ENCODE results near the gene PAQR5.

PAQR5 gene

DNA sequence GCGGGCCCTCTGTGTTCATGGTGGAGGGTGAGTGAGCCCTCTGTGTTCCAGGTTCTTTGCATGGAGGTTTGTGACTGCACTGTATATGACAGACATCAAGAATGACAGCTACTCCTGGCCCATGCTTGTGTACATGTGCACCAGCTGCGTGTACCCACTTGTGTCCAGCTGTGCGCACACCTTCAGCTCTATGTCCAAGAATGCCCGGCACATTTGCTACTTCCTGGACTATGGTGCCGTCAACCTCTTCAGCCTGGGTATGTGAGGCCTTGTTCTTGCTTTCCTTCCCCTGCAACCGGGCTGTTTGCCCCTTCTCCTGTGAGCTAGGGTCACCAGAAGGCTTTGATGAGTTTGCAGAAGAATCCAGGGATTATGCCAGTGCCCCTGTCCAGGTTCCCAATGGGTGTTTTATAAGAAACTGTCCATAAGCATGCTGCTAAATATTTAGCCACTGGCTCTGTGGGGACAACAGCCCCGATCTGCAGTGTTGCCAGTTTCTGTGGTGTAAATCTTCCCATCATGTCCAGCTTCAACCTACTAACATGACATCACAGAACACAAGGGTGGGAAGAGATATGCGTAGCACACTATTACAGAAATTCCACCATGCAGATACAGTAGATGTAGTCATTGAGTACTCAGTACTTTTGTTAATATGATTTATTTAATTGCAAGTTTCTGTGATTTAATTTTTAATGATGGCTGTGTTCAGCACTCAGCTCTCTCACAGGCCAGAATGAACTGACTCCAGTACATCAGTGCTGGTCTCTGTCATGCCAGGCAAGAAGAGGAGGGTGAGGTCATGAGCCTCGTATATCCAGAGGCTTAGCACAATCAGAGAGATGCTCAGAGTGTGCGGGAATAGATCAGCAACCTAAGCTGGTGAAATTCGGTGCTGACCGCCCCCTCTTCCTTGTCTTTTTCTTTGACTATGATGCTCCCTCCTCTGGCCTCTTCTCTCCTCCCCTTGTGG lies 86.2 kb downstream of the PAQR5 start:
- no peak overlapping the region for H3K27ac ChIP-seq
- no peak for DNase-seq (ENCODE audit: low spot score)
- ChIA-PET POLR2A (ENCODE audit: low non-redundant PET) (no interaction called here), CTCF (no interaction called here)
- TF ChIP-seq CTCF (conservative IDR thresholded peaks at IDR 0.05; ENCODE audit: low read depth) = no peak

DNA sequence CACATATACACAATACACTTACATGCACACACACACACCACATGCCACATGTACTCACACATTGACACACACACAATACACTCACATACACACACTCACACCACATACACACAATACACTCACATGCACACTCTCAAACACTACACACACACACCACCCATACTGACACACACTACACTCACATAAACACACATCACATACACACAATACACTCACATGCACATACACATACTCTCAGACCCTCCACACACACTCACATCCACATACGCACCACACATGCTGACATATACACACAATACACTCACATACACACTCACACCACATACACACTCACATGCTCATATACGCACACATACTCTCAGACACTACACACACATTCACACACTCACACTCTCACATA lies 87.1 kb downstream of the PAQR5 start:
- TF ChIP-seq CTCF (conservative IDR thresholded peaks at IDR 0.05; ENCODE audit: low read depth) = no peak
- CTCF ChIA-PET = no interaction called here
- POLR2A ChIA-PET (ENCODE audit: low non-redundant PET) = no interaction called here
- no peak overlapping the region for H3K27ac ChIP-seq
- DNase-seq (ENCODE audit: low spot score) = no peak

DNA sequence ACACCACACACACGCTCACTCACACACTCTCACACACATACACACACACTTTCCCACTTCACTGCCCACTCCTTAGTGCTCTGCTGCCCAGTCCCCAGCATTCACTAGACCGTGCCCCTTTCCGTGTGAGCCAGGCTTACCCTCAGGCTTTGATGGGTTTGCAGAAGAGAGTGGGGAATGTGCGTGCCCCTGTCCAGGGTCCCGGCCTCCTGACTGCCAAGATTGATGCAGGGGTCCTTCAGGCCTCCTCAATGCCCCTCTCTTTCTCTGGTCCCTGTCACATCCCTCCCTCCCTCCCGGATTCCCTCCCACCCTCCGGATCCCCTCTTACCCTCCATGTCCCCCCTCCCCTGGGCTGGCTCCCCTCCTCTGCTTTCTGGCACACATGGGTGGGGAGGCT lies 87.6 kb downstream of the PAQR5 start:
- no peak overlapping the region for H3K27ac ChIP-seq
- POLR2A ChIA-PET (ENCODE audit: low non-redundant PET) = no interaction called here
- CTCF ChIA-PET = no interaction called here
- DNase-seq (ENCODE audit: low spot score) = no peak
- no peak for TF ChIP-seq CTCF (conservative IDR thresholded peaks at IDR 0.05; ENCODE audit: low read depth)

- CTCF ChIA-PET = interaction anchor here (0.6 to 1.0 kb wide), 4 partner anchors 22 to 363 kb away, joined by 3 to 7 read pairs (median 3); no protein-coding TSS in a partner anchor
Measured at GRCh38 chr15:69388260-69388705, 89.6 kb downstream of the PAQR5 start.

GRCh38 chr15:69389426-69389825 lies 90.7 kb downstream of the PAQR5 start:
- H3K27ac ChIP-seq = peak overlapping the region; percentile 9; the same call in 1 of the 2 replicates
- POLR2A ChIA-PET (ENCODE audit: low non-redundant PET) = no interaction called here
- CTCF ChIA-PET = interaction anchor here (1.2 kb wide), 1 partner anchor 125 kb away, joined by 3 read pairs; no protein-coding TSS in a partner anchor
- DNase-seq (ENCODE audit: low spot score) = no peak
- no peak for TF ChIP-seq CTCF (conservative IDR thresholded peaks at IDR 0.05; ENCODE audit: low read depth)

More at GRCh38 chr15:69388260-69388705, 89.6 kb downstream of the PAQR5 start:
- no peak for TF ChIP-seq CTCF (conservative IDR thresholded peaks at IDR 0.05; ENCODE audit: low read depth)
- H3K27ac ChIP-seq = peak overlapping the region; percentile 60
- POLR2A ChIA-PET (ENCODE audit: low non-redundant PET) = no interaction called here
- peak; percentile 88 for DNase-seq (ENCODE audit: low spot score)

- POLR2A ChIA-PET (ENCODE audit: low non-redundant PET) = no interaction called here
- TF ChIP-seq CTCF (conservative IDR thresholded peaks at IDR 0.05; ENCODE audit: low read depth) = no peak
- peak overlapping the region; percentile 49; the same call in 1 of the 2 replicates for H3K27ac ChIP-seq
- CTCF ChIA-PET = interaction anchor here (0.8 to 1.2 kb wide), 2 partner anchors 126 to 331 kb away, joined by 3 read pairs; no protein-coding TSS in a partner anchor
- peak; percentile 95 for DNase-seq (ENCODE audit: low spot score)
Measured at GRCh38 chr15:69390575-69390974, 91.9 kb downstream of the PAQR5 start.

All from RWPE1 (cell line).